ENCODE results near the gene DHX35.

The DHX35 gene

DNA sequence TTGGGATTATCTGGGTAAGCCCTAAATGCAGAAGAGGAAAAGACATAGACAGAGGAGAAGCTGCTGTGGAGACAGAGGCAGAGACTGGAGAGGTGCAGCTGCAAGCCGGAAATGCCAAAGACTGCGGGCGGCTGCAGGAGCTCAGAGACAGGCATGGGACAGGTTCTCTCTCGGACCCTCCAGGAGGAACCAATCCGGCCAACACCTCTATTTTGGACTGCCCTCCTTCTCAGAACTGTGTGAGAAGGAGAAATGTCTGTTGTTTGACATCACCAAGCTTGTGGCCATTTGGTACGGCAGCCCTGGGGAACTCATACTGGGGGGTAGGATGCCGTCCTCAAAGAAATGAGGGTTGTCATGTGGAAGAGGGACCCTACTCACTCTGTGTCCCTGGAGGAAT, 95.0 kb downstream of the DHX35 start:
- TF ChIP-seq GATA1 (IDR thresholded peaks at IDR 0.05; ENCODE audit: low read depth, low read length) (no peak), POLR2A (IDR thresholded peaks at IDR 0.05; ENCODE audit: low read length) (no peak)
- no peak for DNase-seq

- no peak for DNase-seq
- TF ChIP-seq POLR2A (IDR thresholded peaks at IDR 0.05; ENCODE audit: low read length) (no peak), GATA1 (IDR thresholded peaks at IDR 0.05; ENCODE audit: low read depth, low read length) (no peak)
Measured at GRCh38 chr20:39057911-39058310, 95.8 kb downstream of the DHX35 start.

DNA sequence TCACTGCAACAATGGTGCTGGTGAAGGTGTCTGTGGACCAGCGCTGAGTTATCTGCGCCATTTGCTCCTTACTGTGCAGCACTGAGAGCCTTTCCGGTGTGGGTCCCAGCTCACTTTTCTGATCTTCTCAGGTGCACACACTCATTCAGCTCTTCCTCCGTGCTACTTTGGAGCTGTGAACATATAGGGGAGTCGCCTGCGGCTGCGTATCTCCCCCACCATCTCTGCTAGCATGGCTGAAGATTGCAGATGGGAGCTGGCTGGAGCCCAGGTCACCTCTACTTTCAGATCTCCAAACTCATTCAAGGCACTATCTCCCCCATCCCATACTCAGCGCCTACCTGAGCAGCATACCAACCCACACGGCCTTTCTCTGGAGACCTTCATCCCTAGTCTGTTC, 96.9 kb downstream of the DHX35 start:
- DNase-seq = no peak
- no peak for TF ChIP-seq POLR2A (IDR thresholded peaks at IDR 0.05; ENCODE audit: low read length)
- TF ChIP-seq GATA1 (IDR thresholded peaks at IDR 0.05; ENCODE audit: low read depth, low read length) = no peak

- no peak for TF ChIP-seq GATA1 (IDR thresholded peaks at IDR 0.05; ENCODE audit: low read depth, low read length)
- TF ChIP-seq POLR2A (IDR thresholded peaks at IDR 0.05; ENCODE audit: low read length) = no peak
- no peak for DNase-seq
Measured at GRCh38 chr20:39066471-39067242, 104.5 kb downstream of the DHX35 start.

DNA sequence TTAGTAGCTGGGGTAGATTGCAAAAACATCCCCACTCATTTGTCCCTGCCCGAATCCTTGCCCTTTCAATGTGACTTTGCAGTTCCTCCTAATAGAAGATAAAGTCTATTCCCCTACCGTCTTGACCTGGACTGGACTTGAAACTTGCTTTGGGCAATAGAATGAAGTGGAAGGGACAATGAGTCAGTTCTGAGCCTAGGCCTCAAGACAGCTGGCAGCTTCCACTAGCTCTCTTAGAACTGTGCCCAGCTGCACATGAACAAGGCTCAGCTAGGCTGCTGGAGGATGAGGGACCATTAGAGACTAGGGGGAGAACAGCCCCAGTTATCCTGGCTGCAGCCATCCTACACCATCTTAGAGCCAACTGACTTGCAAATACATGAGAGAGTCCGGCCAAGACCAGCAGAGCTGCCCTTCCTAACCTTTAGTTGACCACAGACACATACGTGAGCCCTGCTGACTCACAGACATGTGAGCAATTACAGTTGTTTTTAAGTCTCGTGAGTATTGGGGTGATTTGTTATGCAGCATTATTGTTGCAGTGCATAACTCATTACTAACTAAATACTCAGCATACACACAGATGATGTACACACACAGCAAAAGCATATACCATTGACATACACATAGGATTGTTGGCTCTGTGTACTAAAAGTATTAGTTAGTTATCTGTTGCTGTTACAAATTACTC, 105.5 kb downstream of the DHX35 start:
- TF ChIP-seq GATA1 (IDR thresholded peaks at IDR 0.05; ENCODE audit: low read depth, low read length) (no peak), POLR2A (IDR thresholded peaks at IDR 0.05; ENCODE audit: low read length) (no peak)
- no peak for DNase-seq

DNA sequence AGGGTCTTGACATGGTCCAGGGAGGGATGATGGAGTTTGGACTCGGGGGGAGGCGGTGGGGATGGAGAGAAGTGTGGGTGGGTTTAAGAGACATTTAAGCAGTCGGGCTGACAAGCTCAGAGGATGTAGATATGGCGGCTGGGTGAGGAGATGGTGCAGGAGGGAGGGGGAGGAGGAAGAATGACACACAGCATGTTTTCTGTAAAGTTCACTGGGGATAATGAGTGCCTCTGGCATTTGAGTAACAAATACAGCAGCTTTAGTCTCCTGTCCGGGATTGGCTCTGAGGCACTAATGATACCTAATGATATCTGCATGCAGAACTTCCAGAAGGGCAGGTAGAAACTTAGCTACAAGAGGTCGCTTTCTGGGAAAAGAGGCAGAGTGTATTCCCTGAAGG, 107.8 kb downstream of the DHX35 start:
- TF ChIP-seq POLR2A (IDR thresholded peaks at IDR 0.05; ENCODE audit: low read length) = no peak
- DNase-seq = no peak

GRCh38 chr20:39070484-39071231, 108.5 kb downstream of the DHX35 start:
- DNase-seq = no peak
- TF ChIP-seq GATA1 (IDR thresholded peaks at IDR 0.05; ENCODE audit: low read depth, low read length) (no peak), POLR2A (IDR thresholded peaks at IDR 0.05; ENCODE audit: low read length) (no peak)

- no peak for DNase-seq
- TF ChIP-seq POLR2A (IDR thresholded peaks at IDR 0.05; ENCODE audit: low read length) (no peak), GATA1 (IDR thresholded peaks at IDR 0.05; ENCODE audit: low read depth, low read length) (no peak)
Measured at GRCh38 chr20:39072132-39072531, 110.0 kb downstream of the DHX35 start.

DNA sequence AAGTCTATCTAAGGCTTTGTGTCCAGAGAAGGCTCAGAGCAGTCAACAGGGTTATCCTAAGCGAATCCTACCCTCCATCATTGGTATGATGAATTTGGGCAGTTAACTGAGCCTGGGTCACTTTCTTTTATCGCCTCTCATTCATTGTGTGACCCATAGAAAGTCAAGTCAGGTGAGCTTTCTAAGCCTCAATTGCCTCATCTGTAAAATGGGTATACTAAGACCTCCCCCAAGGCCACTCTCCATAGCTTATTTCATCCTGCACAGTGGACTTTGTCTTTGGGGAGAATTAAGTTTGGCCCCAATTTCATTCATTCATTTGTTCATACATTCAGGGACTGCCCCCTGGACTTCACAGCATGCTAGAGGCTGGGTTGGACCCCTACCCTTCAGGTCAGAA, 110.5 kb downstream of the DHX35 start:
- TF ChIP-seq GATA1 (IDR thresholded peaks at IDR 0.05; ENCODE audit: low read depth, low read length) (no peak), POLR2A (IDR thresholded peaks at IDR 0.05; ENCODE audit: low read length) (no peak)
- DNase-seq = no peak

DNA sequence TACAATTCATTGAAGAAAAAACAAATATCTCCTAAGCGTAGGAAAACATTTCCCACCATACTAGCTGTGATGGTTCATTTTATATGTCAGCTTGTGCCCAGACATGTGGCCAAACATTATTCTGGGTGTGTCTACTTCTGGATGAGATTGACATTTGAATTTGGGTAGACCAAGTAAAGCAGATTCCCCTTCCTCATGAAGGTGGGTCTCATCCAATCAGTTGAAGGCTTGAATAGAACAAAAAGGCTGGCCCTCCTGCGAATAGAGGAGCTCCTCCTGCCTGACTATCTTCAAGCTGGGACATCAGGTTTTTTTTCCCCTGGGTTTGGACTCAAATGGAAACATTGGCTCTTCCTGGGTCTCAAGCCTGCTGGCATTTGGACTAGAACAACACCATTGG, 113.6 kb downstream of the DHX35 start:
- TF ChIP-seq POLR2A (IDR thresholded peaks at IDR 0.05; ENCODE audit: low read length) (no peak), GATA1 (IDR thresholded peaks at IDR 0.05; ENCODE audit: low read depth, low read length) (no peak)
- no peak for DNase-seq

GRCh38 chr20:39076958-39077357, 114.8 kb downstream of the DHX35 start:
- TF ChIP-seq GATA1 (IDR thresholded peaks at IDR 0.05; ENCODE audit: low read depth, low read length) = no peak
- TF ChIP-seq POLR2A (IDR thresholded peaks at IDR 0.05; ENCODE audit: low read length) = no peak
- DNase-seq = no peak

DNA sequence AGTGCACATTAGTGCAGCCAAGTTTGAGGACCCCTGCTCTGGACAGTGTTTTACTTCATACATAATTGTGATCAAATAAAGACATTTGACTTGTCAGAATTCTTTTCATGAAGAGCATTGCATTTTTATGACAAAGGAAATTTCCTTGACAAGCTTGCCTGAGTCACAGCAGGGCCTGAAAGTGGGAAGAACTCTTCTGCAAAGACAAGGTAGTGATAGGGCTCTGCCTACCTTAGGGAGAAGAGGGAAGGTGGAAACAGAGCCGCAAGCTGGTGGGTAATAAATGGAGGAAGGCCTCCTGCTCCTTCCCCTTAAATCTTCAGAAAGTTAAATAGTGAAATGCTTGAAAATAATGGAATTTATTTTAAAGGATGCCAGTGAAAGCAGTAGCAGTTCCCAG, 118.2 kb downstream of the DHX35 start:
- TF ChIP-seq GATA1 (IDR thresholded peaks at IDR 0.05; ENCODE audit: low read depth, low read length) (no peak), POLR2A (IDR thresholded peaks at IDR 0.05; ENCODE audit: low read length) (no peak)
- no peak for DNase-seq

GRCh38 chr20:39081255-39081654, 119.1 kb downstream of the DHX35 start:
- DNase-seq = peak; percentile 64 to 79
- TF ChIP-seq GATA1 (IDR thresholded peaks at IDR 0.05; ENCODE audit: low read depth, low read length) (no peak), POLR2A (IDR thresholded peaks at IDR 0.05; ENCODE audit: low read length) (no peak)

DNA sequence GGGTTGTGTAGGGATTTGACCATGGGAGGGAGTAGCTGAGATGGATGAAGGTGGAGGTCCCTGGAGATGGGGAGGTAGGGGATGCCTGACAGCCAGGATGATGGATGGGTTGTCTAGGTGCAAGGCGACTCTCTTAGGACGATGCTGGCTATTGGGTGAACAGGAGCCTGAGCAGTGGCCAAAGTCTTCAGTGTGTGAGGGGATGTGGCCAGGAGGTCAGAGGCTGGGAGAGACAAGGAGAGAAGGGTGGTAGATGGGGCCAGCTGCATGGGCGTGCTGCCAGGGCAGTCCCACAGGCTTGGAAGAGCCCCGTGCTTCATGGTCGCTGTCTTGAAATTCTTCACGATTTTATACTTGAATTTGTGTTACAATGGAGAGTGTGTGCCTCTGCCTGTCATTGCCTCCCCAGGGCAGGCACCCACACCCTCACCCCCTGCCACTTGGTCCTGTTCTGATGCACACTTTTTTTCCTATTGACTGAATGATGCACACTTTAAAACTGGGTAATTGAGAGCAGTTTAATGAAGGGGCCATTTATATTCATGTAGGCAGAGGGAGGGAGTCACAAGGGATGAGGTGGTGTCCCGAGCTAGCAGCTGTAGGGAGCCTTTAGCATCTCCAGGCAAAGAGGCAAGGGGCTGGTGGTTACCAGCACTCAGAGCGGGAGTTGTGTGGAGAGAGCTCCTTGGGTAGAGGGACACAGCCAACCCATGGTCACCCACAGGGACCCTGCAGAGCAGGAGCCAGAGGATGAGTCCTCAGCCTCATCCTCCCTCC, 120.7 kb downstream of the DHX35 start:
- no peak for DNase-seq

More for the DNA sequence above, 120.7 kb downstream of the DHX35 start:
- no peak for TF ChIP-seq POLR2A (IDR thresholded peaks at IDR 0.05; ENCODE audit: low read length)
